Stimulated activated CD4-positive, alpha-beta T cell treated with anti-CD3 and anti-CD28 coated beads, Interleukin-1b, Interleukin-23, amount 100 ng/mL, for 1 hour (primary cell): ENCODE results near the gene TFIP11.
A peak's percentile ranks its signal among the peaks of the same experiment; 100 is the strongest.

Experiments
- DNase-seq, 2 donors: peaks; one replicate each; pipeline ENCODE4 v3.0.0-alpha.2; 2020; ENCODE audit warnings: low read depth in 2 of 2

Gene TFIP11

DNA sequence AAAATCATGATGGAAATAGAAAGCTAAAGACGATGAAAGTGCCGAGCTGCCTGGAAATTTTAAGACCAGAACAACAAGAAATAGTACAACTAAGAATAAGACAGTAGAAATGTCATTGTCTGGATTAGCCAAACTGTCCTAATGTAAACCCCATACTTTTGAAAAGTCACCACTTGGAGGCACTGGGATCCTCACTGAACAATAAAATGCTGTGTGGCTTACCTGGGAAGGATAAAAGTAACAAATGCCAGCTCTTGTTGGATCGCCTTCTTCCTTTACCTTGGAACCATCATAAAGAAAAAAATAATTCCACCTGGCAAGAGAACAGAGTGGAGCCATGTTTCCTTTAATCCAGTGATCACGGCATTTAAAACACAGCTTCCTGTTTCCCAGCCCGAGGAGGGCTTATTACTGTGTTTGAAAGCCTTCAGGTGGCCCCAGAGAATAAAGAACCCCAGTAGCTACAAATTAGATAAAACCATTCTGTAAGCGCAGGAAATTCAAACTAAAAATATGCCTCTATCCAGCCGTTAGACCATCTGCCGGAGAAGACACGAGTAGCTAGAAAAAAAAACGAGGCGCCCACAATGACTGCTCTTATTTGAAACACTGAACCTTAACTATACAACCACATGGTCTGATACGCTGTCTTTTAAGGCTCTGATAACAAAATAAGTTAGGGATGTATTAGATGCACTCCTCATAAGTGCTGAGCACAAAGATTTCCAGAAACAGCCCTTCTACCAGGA, 33.1 kb downstream of the TFIP11 start:
- no peak for DNase-seq

DNA sequence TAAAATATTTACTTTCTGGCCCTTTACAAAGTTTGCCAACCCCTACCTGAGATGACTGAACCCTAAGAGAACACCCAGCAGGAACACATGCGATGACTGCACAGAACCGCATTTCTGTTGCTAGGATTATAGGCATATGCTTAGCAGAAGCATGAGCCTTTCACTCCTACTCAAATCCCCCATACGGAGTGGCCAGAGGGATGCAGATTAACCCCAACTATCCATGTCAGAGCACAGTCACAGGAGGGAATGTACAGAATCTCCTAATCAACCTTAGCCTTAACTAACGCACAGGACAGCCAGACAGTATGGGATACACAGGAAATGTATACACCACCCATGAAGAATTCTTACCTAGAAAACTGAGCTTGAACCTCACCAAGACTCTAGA, 34.9 kb downstream of the TFIP11 start:
- DNase-seq, result no peak

DNA sequence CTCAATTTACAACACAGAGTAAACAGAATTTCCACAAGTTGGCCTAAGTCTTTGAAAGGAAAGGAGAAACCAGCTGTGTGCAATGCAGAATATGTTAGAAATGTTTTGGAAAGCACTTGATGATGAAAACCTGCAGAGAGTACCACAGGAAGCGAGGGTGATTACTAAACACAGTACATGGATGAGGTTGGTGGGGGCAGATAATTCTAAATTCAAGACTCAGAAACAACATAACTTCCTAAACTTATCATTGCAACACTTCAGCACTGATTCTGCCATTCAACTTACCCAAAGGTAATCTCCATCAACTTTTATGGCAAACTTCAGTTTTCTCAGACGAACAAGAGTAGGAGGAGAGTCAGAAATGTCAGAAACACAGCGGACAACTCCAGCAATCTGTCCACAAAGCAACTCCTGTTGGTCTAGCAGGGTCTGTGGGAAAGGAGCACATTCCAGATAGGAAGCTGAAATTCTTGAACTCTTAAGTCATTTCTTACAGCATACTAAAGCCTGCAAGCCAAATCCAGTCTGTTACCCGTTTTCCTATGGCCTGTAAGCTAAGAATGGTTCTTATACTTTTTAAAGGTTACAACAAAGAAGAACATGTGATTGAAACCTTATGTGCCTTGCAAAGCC, 35.5 kb downstream of the TFIP11 start:
- no peak for DNase-seq

DNA sequence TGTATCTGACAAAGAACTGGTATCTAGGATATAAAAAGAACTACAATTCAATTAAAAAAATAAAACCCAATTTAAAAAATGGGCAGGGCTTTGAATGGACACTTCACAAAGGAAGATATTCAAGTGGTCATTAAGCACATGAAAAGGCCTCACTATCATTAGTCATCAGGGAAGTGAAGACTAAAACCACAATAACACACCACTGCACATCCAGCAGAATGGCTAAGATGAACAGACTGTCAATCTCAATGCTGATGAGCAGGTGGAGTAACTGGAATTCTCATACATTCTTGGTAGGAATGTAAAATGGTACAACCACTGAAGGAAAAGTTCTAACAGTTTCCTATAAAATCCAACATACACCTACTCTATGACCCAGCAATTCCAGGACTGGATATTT, 37.6 kb downstream of the TFIP11 start:
- no peak for DNase-seq

DNA sequence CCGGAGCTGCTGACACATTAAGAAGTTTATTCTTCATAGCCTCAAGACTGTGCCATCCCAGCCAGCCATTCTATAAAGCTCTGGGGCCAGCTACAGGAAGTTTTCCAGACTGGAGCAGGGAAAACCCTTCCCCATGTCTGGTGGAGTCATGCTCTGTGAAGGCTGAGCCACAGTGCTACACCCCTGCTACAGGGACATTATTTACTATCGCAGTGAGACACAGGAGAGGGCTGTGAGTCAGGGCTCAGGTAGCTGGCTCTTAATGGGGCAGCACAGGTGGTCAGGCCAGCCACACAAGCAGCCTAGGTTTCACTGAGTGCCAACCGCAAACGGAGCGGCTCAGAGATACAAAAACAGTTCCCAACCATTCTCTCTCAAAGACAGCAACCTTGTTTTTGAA, 40.8 kb downstream of the TFIP11 start:
- no peak for DNase-seq

DNA sequence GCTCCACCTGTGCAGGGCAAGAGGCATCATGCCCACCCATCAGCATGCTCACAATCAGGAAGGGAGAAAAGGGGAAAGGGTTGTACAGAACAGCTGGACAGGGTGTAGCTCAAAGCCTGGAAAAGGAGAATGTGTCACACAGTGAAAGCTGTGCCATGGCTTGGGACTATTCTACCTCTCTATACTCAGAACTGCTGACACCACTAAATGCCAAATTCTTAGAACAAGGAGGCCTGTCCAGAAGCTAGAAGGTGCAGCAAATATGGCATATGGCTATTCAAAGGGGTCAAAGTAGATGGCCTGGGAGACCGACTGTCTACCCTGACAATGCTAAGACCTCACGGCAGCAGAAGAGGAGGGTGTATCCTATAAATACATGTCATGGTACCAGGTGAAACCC, 41.5 kb downstream of the TFIP11 start:
- no peak for DNase-seq

DNA sequence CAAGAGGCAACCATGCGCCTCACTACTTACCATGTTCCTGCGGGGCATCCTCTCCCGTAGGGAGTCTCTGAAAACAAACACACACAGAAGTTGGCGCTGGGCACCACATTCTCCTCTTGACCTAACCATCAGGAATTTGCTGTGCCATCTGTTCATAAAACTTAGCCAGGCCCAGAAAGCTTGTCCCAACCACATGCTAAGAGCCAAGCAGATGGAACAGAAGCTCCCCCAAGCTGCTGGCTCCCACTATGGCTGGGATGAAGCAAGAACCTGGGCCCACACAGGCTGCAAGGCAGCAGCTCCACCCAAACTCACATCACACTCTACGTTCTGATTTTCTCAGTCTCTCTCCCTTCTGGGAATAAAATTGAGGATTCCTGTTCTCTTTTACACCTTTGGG, 46.1 kb downstream of the TFIP11 start:
- no peak for DNase-seq

DNA sequence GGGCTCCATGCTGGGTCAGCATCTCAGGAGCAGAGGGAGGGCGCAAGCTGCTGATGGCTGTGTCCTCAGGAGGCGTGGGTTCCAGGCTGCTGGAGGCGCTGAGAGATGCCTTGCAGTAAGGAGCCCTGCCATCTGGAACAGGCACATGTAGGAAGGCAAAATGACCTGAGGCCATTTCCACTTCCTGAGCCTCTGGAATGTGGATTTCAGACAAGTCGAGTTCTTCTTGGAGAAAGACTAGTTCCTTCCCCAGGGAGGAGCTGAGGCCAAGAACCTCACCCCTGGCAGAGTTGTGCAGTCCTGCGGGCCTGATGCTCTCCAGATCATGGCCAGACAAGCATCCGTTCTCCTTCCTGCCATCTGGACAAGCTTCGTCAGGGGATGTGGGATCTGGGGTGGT, 48.0 kb downstream of the TFIP11 start:
- no peak for DNase-seq

DNA sequence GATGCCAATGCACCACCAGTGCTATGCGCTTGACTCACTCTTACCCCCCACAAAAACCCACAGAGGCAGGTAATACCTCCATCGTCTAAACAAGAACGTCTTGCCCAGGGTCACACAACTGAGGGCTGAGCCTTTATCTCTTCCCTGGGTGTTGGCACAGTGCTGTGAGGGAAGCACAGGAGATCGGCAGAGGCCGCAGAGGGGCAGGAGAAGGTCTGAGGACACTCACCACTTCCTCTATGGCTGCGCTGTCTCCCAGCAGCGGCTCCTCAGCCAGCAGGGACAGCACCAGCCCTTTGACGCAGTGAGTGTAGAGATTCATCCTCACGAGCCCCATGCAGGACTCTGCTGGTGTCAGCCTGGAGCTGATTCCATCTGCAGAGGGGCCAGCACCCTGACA, 48.6 kb downstream of the TFIP11 start:
- no peak for DNase-seq

DNA sequence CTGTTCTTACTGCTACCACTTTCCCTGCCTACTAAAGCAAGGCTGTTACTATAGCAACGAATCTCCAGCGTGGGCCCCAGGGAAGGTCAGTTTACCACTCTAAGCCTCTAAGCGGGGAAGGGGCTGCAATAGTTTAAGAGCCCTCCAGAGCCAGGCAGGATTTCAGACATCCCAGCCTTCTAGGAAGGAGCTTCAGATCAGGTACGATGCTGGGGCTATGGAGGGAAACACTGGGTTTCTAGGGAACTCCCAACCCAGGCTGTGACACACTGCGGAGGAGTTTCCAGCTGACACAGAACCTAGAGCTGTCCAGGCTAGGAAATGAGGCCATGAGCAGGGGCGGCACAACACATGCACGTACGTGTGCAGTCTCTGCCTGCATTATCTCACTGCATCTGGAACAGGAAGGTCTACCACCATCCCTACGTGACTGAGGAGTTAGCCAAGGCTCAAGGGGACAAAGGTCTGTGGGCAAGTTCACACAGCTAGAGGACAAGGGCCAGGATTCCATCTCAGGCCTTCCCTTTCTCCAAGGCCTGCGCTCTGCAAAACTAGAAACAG, 49.1 kb downstream of the TFIP11 start:
- DNase-seq, result no peak

DNA sequence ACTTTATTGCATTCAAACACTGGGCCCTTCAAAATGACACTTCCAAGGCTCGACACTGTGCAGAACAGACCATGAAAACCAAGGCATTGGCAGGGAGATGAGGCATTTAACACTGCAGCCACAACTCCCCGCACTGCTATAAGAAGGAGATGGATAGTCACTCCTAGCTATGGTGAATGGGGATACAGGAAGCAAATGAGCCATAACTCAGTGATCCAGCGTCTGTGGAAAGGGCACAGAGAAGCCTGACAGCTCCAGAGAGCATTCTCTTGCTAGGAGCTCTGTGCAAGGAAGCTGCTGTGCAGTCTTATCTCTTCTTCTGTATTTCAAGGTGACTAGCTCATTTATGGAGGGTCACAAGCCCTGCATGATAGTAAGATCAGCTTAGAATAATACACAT, 49.6 kb downstream of the TFIP11 start:
- DNase-seq, result no peak

DNA sequence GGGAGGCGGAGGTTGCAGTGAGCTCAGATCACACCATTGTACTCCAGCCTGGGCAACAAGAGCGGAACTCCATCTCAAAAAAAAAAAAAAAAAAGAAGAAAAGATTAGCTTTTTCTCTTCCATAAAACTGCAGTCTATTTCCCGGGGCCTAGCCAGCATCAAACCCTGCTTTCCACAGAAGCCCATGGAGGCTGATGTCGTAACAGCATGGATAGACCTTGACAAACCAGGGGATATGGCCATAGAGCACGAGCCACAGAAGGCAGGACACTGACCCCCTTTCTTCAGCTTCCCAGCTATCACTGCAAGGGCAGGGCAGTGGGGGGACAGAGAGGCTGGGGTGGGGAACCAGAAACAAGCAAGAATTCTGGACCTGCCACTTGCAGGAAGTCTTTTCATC, 50.2 kb downstream of the TFIP11 start:
- no peak for DNase-seq

DNA sequence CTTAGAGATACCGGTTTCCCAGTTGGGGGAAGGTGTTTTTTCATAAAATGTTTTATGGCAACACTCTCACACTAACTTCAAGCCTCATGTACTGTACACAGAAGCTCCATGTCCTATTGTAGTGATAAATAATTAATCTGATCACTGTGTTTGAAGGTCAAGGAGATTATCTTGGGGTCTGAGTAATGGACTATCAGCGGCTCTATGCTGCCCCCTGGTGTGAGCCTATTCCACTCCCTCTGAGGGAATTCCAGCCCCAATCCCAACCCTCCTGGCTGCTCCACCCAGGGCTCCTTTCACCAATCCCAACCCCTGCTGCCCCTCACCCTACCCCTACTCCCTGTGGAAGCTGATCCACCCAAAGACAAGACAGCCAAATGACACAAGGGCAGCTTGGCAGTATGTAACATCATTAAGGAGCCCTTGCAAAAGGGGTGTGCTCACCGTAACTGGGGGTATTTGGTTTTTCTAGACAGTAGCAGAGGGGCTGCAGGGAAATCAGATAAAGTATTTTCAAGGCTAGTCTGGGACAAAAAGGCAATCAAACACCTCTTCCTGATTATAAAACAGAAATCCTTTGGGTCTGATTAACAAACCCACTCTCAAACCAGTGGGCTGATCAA, 51.0 kb downstream of the TFIP11 start:
- peak in 1 of 2 donors; percentile 24 for DNase-seq

DNA sequence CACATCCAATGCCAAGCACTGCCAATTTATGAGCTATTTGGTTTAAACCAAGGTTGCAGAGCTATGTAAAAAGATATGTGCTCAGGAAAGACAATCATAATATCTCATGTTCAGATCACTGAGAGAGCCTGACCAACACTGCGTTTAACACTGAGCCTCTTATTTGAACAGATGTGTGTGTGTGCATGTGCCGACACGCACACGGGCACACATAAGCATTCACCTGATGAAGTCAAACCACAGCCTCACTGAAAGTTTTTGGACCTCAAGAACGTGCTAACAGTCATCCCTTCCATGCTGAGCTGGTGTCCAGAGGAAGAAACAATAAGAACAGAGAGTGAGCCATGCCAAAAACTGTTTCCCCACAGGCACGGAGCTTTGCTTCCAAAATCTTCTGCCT, 52.1 kb downstream of the TFIP11 start:
- DNase-seq, result no peak

DNA sequence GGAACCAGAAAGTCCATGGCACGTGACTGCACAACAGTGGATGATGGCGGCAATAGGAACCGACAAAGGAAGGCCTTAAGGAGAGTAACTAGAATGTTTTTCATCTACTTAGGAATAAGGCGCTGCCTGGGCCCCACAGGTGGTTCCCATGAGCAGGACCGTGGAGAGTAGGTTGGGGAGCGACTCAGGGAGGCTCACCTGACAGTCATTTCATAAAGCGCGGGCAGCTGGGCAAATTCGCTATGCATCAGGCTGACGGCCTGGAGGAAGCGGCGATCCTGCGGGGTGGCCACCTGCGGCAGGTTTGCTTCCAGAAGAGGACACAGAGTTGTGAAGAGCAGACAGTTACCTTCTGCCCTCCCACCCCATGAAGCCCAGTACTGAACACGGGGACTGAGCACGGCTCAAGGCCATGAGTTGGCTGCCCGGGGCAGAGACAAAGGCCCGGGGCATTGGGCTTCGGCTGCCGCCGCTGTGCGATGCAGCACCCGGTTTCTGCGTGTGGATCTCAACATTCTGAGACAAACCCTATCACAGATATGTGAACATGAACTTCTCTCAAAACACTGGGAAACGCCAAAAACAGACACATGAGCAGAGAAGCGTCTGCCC, 54.5 kb downstream of the TFIP11 start:
- no peak for DNase-seq

DNA sequence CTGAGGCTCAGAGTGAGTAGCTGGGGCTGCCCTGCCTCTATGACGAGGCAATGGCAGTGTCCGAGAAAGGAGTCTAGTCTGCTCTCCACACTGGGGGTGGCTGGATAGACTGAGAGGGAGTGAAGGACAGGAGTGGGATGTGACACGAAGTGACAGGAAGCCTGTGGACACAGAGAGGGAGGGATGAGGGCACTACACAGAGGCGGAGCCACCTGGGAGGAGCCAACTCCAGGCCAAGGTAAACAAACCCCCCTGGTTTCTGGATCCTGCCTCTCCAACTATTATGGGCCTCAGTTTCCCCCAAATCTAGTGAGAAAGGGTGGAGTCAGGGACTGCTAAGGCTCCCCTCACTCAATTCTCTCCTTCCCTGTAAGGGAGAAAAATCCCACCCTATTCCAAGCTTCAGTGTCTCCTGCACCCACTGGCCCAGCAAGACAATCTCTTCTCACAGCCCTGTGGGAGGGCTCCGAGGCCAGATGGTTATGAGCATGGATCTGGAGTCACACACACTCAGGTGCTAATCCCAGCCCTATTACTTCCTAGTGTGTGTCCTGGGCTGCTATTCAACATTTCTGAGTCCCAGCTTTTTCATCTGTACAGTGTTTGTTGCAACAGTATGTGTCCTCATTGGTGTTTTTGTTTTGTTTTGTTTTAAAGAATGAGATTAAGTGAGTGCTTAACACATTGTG, 58.3 kb downstream of the TFIP11 start:
- no peak for DNase-seq

DNA sequence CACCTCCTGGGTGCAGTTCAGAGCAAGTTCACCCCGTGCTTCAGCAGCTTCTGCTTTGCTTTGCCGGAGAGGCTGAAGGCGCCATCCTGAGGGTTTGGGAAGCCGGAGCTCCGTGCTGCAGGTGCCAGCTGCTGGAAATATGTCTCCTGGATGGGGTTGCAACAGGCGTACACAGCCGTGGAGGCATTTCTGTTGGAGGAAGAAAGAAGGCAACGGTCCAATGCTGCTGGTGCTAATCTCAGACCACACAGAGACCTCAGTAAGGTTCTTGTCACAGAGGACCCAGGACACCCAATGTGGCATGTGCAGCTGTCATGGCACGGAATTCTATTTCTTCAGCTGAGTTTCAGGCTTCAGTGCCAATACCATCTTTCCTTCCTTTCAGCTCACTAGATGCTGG, 59.1 kb downstream of the TFIP11 start:
- DNase-seq, result no peak

DNA sequence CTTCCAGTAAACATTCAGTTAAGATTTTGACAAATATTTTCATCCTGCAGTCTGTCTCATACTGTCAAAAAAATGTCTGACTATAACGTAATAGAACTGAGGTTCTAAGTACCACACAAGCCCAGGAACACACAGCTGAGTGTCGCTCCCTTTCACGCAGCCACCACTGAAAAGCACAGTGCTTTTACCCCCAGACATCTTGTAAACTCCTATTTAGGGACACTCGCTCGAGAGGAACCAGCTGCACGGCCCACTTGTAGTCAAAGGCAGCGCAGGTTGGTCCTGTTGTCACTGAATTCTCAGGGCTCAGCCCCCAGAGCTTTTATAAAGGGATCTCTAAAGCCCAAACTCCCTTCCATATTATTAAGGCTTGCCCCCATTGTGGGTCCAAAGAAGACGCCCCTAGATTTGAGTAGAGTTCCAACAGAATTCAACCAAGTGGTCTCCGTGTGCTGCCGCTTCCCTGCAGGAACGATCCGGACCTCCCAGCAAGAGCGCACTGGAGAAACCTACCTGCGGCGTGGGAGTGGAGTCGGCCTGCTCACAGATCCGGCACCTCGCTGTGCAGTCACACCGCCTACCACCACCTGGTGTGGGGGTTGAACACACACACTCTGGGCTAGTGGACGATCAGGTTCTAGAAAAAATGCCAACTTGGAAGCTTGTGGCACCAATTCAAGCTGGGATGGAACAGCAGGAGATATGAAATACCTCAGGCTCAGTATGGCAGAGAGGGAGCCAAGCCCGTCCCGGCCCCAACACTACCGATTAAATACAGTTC, 59.8 kb downstream of the TFIP11 start:
- no peak for DNase-seq

DNA sequence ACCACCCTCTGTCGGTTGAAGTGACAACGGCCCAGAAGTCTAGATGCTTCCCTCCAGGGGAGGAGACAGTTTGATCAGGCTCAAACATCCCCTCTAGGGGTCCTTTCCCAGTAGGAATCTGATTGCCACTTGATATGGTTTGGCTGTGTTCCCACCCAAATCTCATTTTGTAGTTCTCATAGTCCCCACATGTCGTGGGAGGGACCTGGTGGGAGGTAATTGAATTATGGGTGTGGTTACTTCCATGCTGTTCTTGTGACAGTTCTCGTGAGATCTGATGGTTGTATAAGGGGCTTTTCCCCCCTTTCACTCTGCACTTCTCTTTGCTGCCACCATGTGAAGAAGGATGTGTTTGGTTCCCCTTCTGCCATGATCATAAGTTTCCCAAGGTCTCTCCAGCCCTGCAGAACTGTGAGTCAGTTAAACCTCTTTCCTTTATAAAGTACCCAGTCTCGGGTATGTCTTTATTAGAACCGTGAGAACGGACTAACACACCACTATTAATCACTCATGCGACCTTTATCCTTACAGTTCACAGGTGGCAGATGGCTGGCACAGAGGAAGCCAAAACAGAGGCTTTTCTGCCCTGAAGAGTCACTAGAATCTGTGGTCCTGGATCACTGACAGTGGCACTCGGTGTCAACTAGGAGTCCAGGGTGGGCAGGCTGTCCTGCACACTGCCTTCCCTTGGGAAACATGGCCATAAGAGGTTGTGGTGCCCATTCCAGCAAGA, 61.7 kb downstream of the TFIP11 start:
- no peak for DNase-seq

DNA sequence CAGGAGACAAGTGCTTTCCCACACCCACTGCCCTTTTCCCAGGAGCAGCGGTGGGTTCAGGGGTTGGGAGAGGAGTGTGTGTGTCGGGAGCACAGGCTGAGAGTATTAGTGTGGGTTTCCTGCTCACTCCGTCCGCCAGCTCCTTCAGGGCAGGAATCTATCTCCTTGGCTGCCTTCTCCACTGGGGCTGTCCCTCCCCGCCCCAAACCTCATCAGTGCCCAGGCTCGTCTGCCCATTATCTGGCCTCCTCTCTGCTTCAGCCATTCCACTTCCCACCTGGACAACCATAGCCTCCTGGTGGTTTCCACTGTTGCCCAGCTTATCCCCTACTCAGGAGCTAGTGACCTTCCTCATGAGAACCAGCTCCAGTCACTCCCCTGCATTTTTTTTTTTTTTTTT, 63.3 kb downstream of the TFIP11 start:
- DNase-seq, result no peak

DNA sequence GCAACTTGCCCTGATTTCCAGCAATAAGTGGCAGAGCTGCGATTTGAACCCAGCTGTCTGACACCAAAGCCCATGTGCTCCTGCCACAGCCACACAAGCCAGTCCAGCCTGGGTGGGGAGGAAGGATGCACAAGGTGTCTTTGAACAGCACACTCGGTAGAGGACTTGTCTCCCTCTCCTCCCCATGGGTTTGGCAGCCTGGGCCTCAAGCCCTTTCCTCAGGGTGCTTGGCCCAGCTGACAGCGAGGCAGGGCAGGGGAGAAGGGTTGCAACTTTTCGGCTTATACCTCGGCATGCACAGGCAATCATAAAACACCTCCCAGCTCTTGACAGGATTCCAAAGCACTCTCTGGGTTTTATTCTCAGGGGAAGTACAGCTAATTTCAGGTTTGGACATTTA, 63.9 kb downstream of the TFIP11 start:
- no peak for DNase-seq
